NCI-H2107 treated with DMSO at 0.1 percent for 48 hours (cell line): ENCODE measurements around the gene STAB1.
"Not testable (repeated sequence)": the region's sequence is repeated elsewhere in the genome, so short reads cannot be mapped to it uniquely, and the experiment has no call there.

Source experiments
- DNase-seq: peaks from one replicate; lab custom pipeline; 2025; ENCODE audit not compliant: unreplicated experiment; lab: John Stamatoyannopoulos, UW

Gene STAB1

GRCh38 chr3:52523386-52524257 is 28.5 kb downstream of the STAB1 start:
- no peak for DNase-seq

DNA sequence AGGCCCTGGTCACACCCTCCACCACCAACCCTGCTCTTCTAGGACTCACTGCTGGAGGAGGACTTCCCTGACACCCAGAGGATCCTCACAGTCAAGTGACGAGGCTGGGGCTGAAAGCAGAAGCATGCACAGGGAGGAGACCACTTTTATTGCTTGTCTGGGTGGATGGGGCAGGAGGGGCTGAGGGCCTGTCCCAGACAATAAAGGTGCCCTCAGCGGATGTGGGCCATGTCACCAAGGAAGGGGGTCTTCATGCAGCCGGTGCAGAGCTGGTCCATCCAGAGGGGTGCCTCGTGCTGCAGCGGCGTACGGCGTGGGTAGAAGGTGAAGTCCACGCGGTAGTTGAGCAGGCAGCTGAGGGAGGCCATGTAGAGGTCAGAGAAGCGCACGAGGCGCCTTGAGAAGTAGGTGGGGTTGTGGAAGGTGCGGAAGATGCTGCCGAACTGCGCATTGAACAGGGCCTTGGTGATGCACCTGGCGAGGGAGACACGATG is 29.2 kb downstream of the STAB1 start:
- no peak for DNase-seq

DNA sequence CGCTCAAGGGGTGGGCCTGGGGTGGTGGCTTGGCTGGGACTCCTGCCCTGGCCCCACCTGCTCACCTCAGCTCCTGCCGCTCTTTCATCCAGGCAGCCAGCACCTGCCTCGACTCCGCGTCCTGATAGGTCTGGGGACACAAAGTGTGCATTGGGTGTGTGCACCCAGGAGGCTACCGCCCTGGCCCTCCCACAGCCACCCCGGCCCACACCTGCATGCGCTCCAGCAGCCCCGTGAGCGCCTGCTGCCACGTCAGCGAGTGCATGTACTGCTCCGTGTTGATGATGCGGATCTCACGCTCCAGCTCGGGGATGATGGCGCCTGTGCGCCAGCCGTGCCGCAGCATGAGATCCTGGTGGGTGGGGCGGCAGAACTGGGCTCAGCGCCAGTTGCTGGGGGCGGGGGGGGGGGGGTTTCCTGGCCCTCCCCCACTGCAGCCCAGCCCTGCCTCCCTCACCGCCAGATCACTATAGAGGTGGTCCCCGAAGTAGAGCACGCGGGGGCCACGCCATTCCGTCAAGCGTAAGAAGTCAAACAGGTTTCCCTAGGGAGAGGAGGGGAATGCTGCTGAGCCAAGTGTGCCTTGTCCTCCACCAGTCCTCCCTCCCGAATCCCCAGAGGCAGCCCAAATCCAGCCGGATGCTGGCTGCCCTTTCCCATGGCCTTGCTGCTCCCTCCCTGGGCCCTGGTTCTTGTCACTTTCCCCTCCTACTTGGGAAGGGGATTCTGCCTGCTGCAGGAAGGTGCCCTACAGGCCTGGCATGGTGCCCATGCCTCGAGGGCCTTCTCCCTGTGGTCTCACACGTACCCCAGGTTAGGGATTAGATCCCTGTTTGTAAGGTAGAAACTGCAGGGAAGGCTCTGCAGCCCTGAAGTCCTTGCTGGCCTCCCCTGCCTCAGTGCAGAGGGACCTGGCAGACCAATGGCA is 29.9 kb downstream of the STAB1 start:
- DNase-seq = no peak

DNA sequence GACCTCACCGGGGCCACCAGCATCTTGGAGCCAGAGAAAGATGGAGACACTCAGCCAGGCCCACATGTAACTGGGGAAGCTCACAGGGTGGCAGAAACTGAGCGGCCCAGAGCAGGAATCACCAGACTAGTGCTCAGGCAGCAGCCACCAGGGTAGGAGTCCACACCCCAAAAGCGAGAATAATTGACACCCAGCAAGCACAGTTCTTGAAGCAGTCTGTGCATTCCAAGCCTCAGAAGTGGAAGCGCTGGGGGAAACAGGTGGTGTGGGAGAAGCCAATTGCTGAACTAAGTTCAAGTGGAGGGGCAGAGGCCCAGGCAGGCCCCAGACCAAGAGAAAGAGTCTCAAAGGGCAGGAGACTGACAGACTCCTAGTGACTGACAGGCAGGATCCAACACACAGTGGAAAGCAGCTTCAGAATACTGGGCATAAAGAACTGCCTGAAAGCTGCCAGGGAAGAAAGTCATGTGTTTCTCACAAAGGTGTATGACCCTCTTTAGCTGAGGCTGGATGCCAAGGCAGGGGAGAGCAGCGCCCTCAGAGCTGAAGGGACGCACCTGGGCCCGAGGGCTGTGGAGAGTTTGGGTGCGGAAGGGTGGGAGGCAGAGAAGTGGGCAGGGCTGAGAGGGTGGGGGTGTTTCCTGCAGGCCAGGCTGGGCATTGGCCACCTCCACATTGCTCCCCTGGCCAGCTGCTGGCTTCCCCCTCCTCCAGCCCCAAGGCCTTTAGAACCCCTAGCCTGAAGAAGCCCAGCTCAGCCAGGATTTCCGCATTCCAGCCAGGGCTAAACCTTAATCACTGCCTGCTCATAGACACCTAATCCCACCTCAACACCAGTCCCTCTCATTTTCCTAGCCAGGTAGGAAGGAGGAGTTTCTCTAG is 30.8 kb downstream of the STAB1 start:
- DNase-seq = no peak

GRCh38 chr3:52526671-52527038 is 31.5 kb downstream of the STAB1 start:
- DNase-seq = not testable (repeated sequence)

DNA sequence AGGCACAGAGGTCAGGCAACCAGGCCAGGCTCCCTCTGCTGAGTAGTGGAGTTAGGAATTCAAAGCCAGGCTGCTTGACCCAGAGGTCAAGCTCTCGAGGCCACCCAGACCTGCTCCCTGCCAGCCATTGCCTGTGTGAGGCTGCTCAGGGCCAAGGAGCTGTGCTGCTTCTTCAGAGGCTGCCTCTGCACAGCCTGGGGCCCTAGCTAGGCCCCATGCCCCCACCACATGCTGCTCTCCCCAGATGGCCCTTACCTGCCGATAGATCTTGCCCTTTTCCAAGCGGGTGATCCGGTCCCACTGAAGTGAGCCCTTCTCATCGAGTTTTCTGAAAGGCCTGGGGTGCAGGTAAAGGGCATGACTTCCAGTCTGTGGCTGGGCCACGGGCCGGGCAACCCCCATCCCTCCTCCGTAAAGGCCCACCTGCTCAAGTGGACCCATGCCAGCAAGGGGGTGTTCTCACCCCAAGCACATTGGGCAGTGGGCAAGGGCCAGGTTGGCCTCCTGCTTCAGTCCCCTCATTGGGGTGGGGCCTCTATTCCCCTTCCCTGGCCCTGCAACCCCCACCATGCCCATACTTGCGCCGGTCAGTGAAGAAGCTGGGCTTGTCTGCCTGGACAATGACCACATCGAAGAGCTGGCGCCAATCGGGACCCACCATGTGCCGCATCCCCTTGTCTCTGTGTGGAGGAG is 32.0 kb downstream of the STAB1 start:
- DNase-seq = no peak

GRCh38 chr3:52527732-52528585 is 32.8 kb downstream of the STAB1 start:
- no peak for DNase-seq

- DNase-seq = no peak
Measured at GRCh38 chr3:52528586-52529375, 33.6 kb downstream of the STAB1 start.

DNA sequence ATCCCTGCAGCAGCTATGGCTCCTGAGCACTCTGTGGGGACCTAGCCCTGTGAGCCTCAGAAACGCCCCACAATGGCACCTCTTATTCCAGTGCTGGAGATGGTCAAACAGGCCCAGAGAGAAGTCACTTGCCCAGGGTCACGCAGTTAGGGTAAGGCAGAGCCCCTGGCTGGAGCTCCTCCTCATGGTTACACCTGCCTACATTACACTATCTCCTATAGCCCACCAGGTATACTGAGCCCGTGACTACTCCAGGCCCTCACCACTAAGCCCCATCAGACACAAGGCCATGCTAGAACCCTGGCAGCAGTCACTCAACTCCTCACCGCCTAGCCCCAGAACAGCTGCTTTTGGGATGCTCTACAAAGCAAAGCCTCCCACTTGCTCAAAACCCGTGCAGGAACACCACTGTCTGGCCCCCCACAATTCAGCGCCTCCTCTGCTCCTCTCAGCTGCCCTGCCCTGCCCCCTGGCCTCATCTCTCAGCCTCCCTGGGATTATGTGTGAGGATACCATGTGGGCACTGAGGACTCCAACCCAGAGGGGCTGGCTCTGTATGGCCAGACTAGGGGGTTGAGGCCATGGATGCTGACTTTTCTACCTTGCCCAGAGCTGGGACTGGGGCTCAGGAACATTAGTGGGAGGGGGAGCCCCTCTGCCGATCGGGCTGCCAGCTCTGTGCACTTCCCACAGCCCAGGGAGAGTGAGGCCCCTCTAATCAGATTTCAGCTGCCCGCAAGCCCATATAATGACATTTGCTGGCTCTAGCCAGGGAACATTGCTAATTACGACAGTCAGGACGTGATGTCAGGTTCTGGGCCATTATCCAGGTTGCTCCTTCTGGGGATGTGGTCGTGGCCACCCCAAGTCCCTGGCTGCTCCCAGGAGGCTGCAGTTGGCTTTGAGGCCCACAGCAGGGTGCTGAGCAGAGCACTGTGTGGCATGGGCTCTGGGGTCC is 34.5 kb downstream of the STAB1 start:
- no peak for DNase-seq

DNA sequence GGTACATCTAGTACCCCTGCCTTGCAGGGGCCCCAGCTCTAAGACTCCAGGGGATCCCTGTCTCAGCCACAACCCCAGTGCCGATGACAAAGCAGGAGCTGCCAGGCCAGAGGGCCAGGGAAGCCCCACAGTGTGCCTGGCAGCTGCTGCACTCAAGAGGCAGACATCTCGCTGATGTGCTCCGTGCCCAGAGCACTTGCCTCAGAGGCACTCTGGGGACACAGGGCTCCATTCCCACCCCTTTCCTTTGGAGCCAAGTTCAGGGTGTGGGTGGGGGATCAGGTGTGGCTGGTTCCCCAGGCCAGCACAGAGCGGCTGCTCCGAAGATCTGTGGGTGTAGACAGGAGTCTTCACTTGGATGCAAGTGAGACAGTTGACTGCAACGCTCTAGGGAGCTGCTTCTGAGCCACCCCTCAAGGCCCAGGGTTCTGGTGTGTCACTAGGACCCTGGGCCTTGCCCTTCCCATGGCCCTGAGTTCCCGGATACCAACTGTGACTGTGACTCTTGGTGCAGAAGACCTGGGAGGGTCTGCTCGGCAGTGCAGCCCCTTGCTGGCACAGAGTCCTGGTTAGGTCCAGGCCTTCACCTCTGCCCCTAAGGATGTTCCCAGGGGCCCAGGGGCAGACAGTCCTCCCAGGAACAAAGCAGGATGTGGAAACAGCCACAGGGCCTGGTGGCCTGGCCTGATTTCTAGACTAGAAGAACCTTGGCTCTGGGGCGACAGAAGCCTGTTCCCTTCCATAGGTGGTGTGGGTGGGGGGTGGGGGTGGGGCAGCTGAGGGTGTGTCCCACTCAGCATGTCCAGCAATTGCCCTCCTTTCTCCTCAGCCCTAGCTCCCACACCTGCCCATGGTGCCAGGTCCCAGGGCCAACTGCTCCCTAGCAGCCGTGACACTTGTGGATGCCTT is 36.0 kb downstream of the STAB1 start:
- no peak for DNase-seq

- DNase-seq = no peak
Measured at GRCh38 chr3:52531860-52532516, 36.9 kb downstream of the STAB1 start.

- no peak for DNase-seq
Measured at GRCh38 chr3:52532517-52532837, 37.3 kb downstream of the STAB1 start.

GRCh38 chr3:52532838-52533622 is 37.9 kb downstream of the STAB1 start:
- DNase-seq = no peak

DNA sequence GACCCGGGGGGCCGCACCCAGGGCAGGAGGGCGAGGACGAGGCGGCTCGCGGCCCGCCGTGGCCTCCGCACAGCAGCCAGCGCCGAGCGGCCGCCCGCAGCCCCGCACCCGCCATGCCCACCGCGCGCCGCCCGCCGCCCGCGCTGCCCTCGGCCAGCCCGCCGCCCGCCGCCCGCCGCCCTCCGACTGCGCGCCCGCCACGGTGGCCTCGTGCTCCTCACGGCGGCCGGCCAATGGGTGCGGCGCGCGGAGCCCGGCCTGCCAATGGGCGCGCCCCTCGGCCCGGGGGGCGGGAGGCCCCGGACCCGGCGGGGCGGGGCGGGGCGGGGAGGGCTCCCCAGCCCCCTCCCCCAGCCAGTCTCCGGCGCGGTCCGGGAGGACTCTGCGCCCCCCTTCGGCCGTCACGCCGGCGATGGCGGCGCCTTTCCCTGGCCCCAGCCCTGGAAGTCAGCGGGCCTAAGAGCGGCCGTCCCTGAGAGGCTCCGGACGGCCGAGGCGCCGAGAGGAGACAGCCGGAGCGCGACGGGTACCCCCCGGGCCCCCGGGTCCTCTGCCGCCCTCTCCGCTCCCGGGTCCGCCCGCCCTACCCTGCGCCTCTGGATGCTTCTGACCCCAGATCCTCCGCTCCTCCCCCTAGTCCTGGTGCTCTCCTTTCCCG is 38.6 kb downstream of the STAB1 start, which contains the start of gene NT5DC2:
TSS of gene NT5DC2 (minus strand) at position 235 of the 658 bp plus-strand sequence. CDS start at position 115, 120 bp downstream.
- no peak for DNase-seq
